CD14-positive monocyte (primary cell): ENCODE results near the gene GALNT18. TPM values are rescaled to one million over a fixed set of nuclear protein-coding genes. Genes with fewer than 3 reads are reported as not detected.
A peak's percentile ranks its signal among the peaks of the same experiment; 100 is the strongest.

Experiments
- DNase-seq, 3 donors: peaks; one replicate each; pipeline ENCODE4 v3.0.0-alpha.2; 2011 to 2022
- H2AFZ ChIP-seq: 2 replicates; pipeline ENCODE4 v1.6.0; 2012; ENCODE audit warnings: mild to moderate bottlenecking, low read depth, low read length, inconsistent platforms; ENCODE audit not compliant: insufficient read depth, poor library complexity, severe bottlenecking
- H3K27ac ChIP-seq, 2 donors: 1 replicate in 1 of 2; 2 replicates in 1 of 2; pipeline ENCODE4 v1.5.1; 2012 to 2013; ENCODE audit warnings: low read length in 2 of 2, control low read depth in 1 of 2, inconsistent platforms in 1 of 2, low read depth in 1 of 2, mild to moderate bottlenecking in 1 of 2
- H3K27me3 ChIP-seq, 2 donors: one replicate each; pipeline versions ENCODE4 v1.6.0 to v1.6.1; 2011 to 2013; ENCODE audit warnings: low read length in 2 of 2; ENCODE audit not compliant: control insufficient read depth in 2 of 2, insufficient read depth in 2 of 2
- H3K36me3 ChIP-seq, 2 donors: replicated peaks in 1 of 2; 1 replicate in 1 of 2; 2 replicates in 1 of 2; pipeline versions ENCODE4 v1.5.1 to v1.6.1; 2012 to 2013; ENCODE audit warnings: low read length in 2 of 2, control low read depth in 1 of 2, inconsistent platforms in 1 of 2, mild to moderate bottlenecking in 1 of 2; ENCODE audit not compliant: insufficient read depth in 2 of 2, control insufficient read depth in 1 of 2
- H3K4me1 ChIP-seq, 2 donors: 1 replicate in 1 of 2; 2 replicates in 1 of 2; pipeline versions ENCODE4 v1.5.1 to v1.6.1; 2012 to 2013; ENCODE audit warnings: low read length in 2 of 2, control low read depth in 1 of 2, inconsistent platforms in 1 of 2, mild to moderate bottlenecking in 1 of 2, moderate library complexity in 1 of 2; ENCODE audit not compliant: insufficient read depth in 2 of 2, control insufficient read depth in 1 of 2
- H3K4me2 ChIP-seq: replicated peaks from 2 replicates; pipeline ENCODE3; 2012; ENCODE audit warnings: low read length, moderate library complexity, mild to moderate bottlenecking; ENCODE audit not compliant: poor library complexity, severe bottlenecking; ENCODE audit errors: extremely low read depth
- H3K4me3 ChIP-seq, 3 experiments: fragments of 200-600 bp in 1 of 3; sonication (generic) in 1 of 3; replicated peaks in 1 of 3; 1 replicate in 2 of 3; 2 replicates in 1 of 3; pipeline ENCODE4 v1.5.1; 2011 to 2013; ENCODE audit warnings: low read length in 3 of 3, mild to moderate bottlenecking in 3 of 3, control low read depth in 2 of 3, low read depth in 2 of 3, inconsistent platforms in 1 of 3, moderate library complexity in 1 of 3
- H3K79me2 ChIP-seq: 2 replicates; pipeline ENCODE4 v1.6.0; 2012; ENCODE audit warnings: mild to moderate bottlenecking, control low read depth, inconsistent platforms, low read length, moderate library complexity; ENCODE audit not compliant: insufficient read depth
- H3K9ac ChIP-seq: 2 replicates; pipeline ENCODE4 v1.6.0; 2017; ENCODE audit warnings: low read length, mild to moderate bottlenecking; ENCODE audit not compliant: insufficient read depth, poor library complexity, severe bottlenecking
- H3K9me3 ChIP-seq, 2 donors: replicated peaks in 1 of 2; 1 replicate in 1 of 2; 2 replicates in 1 of 2; pipeline versions ENCODE4 v1.5.1 to v1.6.1; 2012 to 2013; ENCODE audit warnings: low read length in 2 of 2, control low read depth in 1 of 2; ENCODE audit not compliant: control insufficient read depth in 1 of 2, insufficient read depth in 1 of 2
- H4K20me1 ChIP-seq: 2 replicates; pipeline ENCODE4 v1.6.0; 2012; ENCODE audit warnings: mild to moderate bottlenecking, low read length, control low read depth, moderate library complexity; ENCODE audit not compliant: insufficient read depth
- H3K27ac Mint-ChIP-seq, 7 donors: one replicate each; pipeline ENCODE4 v1.8.0; 2020; ENCODE audit warnings: mild to moderate bottlenecking in 7 of 7, mixed read lengths in 7 of 7, moderate library complexity in 6 of 7, inconsistent platforms in 2 of 7
- H3K27me3 Mint-ChIP-seq, 3 donors: one replicate each; pipeline ENCODE4 v1.8.0; 2021 to 2022; ENCODE audit warnings: low read depth in 3 of 3, mild to moderate bottlenecking in 3 of 3, mixed read lengths in 3 of 3, moderate library complexity in 3 of 3, inconsistent platforms in 1 of 3
- H3K36me3 Mint-ChIP-seq, 2 donors: one replicate each; pipeline ENCODE4 v1.8.0; 2020; ENCODE audit warnings: mixed read lengths in 2 of 2, inconsistent platforms in 1 of 2, mild to moderate bottlenecking in 1 of 2
- H3K4me1 Mint-ChIP-seq: one replicate; pipeline ENCODE4 v1.8.0; 2020; ENCODE audit warnings: mild to moderate bottlenecking, mixed read lengths
- H3K4me3 Mint-ChIP-seq, 2 donors: one replicate each; pipeline ENCODE4 v1.8.0; 2020; ENCODE audit warnings: mild to moderate bottlenecking in 2 of 2, mixed read lengths in 2 of 2, moderate library complexity in 1 of 2
- H3K9me3 Mint-ChIP-seq, 7 donors: one replicate each; pipeline ENCODE4 v1.8.0; 2020 to 2022; ENCODE audit warnings: mixed read lengths in 7 of 7, mild to moderate bottlenecking in 6 of 7, moderate library complexity in 6 of 7, inconsistent platforms in 2 of 7
- WGBS: methylation state at CpG from one replicate; pipeline ENCODE4 v1.1.5; 2013; ENCODE audit warnings: missing lambda C conversion rate; ENCODE audit not compliant: insufficient coverage; 5-methylcytosine and 5-hydroxymethylcytosine counted together
- intact Hi-C, 2 donors: fragments of 100-400 bp; cut with micrococcal nuclease; formaldehyde crosslinking; loops; one replicate each; pipeline versions ENCODE4 v1.15.0 to v1.15.1; 2023
- polyA plus RNA-seq, 3 donors: library from polyadenylated mRNA; depleted of rRNA in 1 of 3; unstranded in 2 of 3; stranded (reverse) in 1 of 3; fragments of 300-500 nt in 2 of 3; fragments of >200 nt in 1 of 3; fragmentation: Illumina TruSeq in 2 of 3; gene quantifications; 1 replicate in 2 of 3; 2 replicates in 1 of 3; pipeline ENCODE4 v1.2.3, GENCODE V29; 2012 to 2021
- TF ChIP-seq, protein P1 (sequence below): fragments of 200-600 bp; IDR thresholded peaks from one replicate; pipeline ENCODE4 v1.8.0; 2022; ENCODE audit warnings: antibody characterized with exemption, mild to moderate bottlenecking

Gene GALNT18
- polyA plus RNA-seq, 3 donors: not detected

DNA sequence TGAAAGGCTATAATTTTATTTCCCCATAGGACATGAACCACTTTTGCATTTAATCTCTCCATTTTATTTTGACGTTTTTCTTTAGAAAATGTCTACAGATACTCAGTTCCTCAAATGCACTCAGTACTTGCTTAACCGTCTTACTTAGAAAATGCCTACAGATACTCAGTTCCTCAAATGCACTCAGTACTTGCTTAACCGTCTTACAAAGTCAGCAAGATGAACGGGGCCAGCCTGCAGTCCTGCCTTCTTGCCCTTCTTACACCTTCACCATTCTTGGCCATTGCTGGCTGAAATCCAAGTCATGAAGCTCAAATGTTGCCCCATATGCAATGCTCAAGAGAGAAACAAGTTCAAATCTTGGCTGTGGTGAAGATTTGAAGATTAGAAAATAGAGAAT, 302.8 kb downstream of the GALNT18 start:
- H3K4me1 Mint-ChIP-seq: peaks cover 14% of the 10 kb centered on the region
- intact Hi-C loops: no loop called here
- peaks cover 0 to 3% of the 10 kb centered on the region in 2 donors for H3K36me3 Mint-ChIP-seq
- H2AFZ ChIP-seq: peak overlapping the region; percentile 38
- H4K20me1 ChIP-seq: no peaks in the 10 kb centered on the region
- no peak overlapping the region for H3K9ac ChIP-seq
- H3K27ac ChIP-seq: peak overlapping the region in 1 of 2 donors; percentile 58
- DNase-seq: peak; percentile 56 to 69 (median 67)
- no peaks in the 10 kb centered on the region for H3K27me3 Mint-ChIP-seq
- no peak overlapping the region for H3K4me2 ChIP-seq
- no peaks in the 10 kb centered on the region for H3K27me3 ChIP-seq
- peaks cover 3 to 15% (median 12%) of the 10 kb centered on the region in 7 donors for H3K9me3 Mint-ChIP-seq
- H3K4me3 ChIP-seq: no peak overlapping the region
- H3K4me3 Mint-ChIP-seq: no peak overlapping the region
- peak overlapping the region in 6 of 7 donors; percentile 10 to 84 (median 68) for H3K27ac Mint-ChIP-seq
- H3K79me2 ChIP-seq: no peaks in the 10 kb centered on the region
- H3K4me1 ChIP-seq: peaks cover 17 to 21% of the 10 kb centered on the region in 2 donors
- TF ChIP-seq, protein P1, sequence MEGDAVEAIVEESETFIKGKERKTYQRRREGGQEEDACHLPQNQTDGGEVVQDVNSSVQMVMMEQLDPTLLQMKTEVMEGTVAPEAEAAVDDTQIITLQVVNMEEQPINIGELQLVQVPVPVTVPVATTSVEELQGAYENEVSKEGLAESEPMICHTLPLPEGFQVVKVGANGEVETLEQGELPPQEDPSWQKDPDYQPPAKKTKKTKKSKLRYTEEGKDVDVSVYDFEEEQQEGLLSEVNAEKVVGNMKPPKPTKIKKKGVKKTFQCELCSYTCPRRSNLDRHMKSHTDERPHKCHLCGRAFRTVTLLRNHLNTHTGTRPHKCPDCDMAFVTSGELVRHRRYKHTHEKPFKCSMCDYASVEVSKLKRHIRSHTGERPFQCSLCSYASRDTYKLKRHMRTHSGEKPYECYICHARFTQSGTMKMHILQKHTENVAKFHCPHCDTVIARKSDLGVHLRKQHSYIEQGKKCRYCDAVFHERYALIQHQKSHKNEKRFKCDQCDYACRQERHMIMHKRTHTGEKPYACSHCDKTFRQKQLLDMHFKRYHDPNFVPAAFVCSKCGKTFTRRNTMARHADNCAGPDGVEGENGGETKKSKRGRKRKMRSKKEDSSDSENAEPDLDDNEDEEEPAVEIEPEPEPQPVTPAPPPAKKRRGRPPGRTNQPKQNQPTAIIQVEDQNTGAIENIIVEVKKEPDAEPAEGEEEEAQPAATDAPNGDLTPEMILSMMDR: no peak
- peaks cover 5 to 14% of the 10 kb centered on the region in 2 donors for H3K9me3 ChIP-seq
- H3K36me3 ChIP-seq: no peaks in the 10 kb centered on the region
- 0% methylated on average over 2 of the region's 4 CpGs for WGBS

DNA sequence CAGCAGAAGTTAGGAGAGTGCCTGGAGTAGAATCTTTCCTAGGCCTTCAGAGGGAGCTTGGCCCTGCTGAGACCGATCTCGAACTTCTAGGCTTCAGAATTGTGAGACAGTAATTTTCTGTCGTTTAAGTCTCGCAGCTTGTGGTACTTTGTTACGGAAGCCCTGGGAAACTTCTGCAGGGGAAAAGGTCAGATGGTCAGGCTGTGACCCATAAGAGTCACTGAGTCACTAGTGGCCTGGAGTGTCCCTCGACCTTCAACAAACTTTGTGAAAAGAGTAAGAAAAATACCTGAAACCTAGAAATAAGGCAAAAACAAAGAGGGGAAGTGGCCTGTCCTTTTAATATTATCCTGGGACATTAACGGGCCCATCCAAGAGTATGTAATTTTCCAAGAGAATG, 303.3 kb downstream of the GALNT18 start:
- Histone ChIP-seq H3K27ac (peak overlapping the region in 1 of 2 donors; percentile 58), H2AFZ (no peak overlapping the region), H3K9ac (no peak overlapping the region), H3K79me2 (no peaks in the 10 kb centered on the region), H4K20me1 (no peaks in the 10 kb centered on the region), H3K9me3 (peaks cover 5 to 14% of the 10 kb centered on the region in 2 donors), H3K36me3 (no peaks in the 10 kb centered on the region), H3K4me2 (no peak overlapping the region), H3K27me3 (no peaks in the 10 kb centered on the region), H3K4me1 (peaks cover 22 to 26% of the 10 kb centered on the region in 2 donors), H3K4me3 (no peak overlapping the region)
- intact Hi-C loops: no loop called here
- TF ChIP-seq, protein P1: no peak
- Mint-ChIP-seq H3K9me3 (peaks cover 3 to 15% (median 11%) of the 10 kb centered on the region in 7 donors), H3K4me1 (peaks cover 18% of the 10 kb centered on the region), H3K36me3 (peaks cover 0 to 3% of the 10 kb centered on the region in 2 donors), H3K27me3 (no peaks in the 10 kb centered on the region), H3K27ac (peak overlapping the region in 6 of 7 donors; percentile 33 to 84 (median 78)), H3K4me3 (no peak overlapping the region)
- peak in 1 of 3 donors; percentile 21 for DNase-seq
- WGBS: 89% methylated on average over 5 of the region's 7 CpGs
